OCI-LY7 (cell line): ENCODE results near the gene SPECC1.

Experiments
- EZH2phosphoT487 ChIP-seq: fragments of 200-600 bp; sonication (generic); IDR thresholded peaks from 2 replicates; pipeline ENCODE4 v1.6.1; 2018; ENCODE audit warnings: low read depth, borderline replicate concordance, mild to moderate bottlenecking, mixed run types, antibody characterized with exemption, low read length, moderate library complexity, mixed read lengths
- TF ChIP-seq, protein P1 (sequence below): fragments of 200-600 bp; sonication (generic); conservative IDR thresholded peaks from 2 replicates; pipeline ENCODE4 v1.5.1; 2014; ENCODE audit warnings: mild to moderate bottlenecking, antibody characterized with exemption, low read length, moderate library complexity, mixed read lengths

DNA sequence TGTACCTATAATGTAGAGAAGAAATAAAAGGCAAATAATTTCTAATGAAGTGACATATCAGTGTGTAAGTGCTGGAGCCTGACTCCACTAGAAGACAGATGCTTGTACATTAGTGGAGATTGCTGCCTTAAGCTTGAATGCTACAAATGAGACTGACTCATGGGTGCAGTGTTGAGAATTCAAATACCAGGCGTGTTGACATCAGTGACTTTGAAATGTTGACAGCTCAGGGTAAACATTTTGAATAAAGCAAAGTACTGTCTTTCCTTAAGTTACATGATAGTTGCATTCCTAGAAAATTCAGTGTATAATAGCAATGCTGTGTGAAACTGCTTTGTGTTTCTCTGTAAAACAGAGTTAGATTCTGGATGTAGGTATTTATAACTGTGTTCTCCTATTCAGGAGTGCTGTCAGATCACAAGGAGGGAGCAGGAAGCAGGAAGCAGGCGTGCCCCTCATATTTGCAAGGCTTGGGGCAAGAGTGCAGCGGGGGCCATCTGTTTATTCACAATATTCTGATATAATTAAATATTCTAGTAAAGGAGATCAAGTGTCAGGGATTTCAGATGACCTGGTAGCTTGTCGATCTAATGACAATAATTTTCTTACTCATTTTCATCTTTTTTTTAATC, 119.0 kb downstream of the SPECC1 start:
- TF ChIP-seq, protein P1, sequence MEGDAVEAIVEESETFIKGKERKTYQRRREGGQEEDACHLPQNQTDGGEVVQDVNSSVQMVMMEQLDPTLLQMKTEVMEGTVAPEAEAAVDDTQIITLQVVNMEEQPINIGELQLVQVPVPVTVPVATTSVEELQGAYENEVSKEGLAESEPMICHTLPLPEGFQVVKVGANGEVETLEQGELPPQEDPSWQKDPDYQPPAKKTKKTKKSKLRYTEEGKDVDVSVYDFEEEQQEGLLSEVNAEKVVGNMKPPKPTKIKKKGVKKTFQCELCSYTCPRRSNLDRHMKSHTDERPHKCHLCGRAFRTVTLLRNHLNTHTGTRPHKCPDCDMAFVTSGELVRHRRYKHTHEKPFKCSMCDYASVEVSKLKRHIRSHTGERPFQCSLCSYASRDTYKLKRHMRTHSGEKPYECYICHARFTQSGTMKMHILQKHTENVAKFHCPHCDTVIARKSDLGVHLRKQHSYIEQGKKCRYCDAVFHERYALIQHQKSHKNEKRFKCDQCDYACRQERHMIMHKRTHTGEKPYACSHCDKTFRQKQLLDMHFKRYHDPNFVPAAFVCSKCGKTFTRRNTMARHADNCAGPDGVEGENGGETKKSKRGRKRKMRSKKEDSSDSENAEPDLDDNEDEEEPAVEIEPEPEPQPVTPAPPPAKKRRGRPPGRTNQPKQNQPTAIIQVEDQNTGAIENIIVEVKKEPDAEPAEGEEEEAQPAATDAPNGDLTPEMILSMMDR = no peak
- TF ChIP-seq EZH2phosphoT487 = no peak
